K562 (cell line): ENCODE data around the gene CTXN1. TPM values are rescaled to one million over a fixed set of nuclear protein-coding genes. Genes with fewer than 3 reads are reported as not detected.

Experiments used
- CBX2 ChIP-seq: fragments of 200-600 bp; sonication (generic); IDR thresholded peaks from one replicate; pipeline ENCODE4 v1.6.1; 2012; ENCODE audit warnings: mild to moderate bottlenecking, low read length, inconsistent platforms; ENCODE audit not compliant: insufficient read depth, poor library complexity, severe bottlenecking
- EP300 ChIP-seq: IDR thresholded peaks from 2 replicates; pipeline ENCODE4 v1.6.1; 2012; ENCODE audit warnings: low read length, improper control_type of control experiment
- ETV5 ChIP-seq: sonication (generic); formaldehyde crosslinking; IDR thresholded peaks from 2 replicates; pipeline ENCODE4 v1.4.0; 2020; ENCODE audit warnings: low read depth, mild to moderate bottlenecking, missing genetic modification reagents
- EWSR1 ChIP-seq: fragments of 450-650 bp; IDR thresholded peaks from 2 replicates; pipeline ENCODE4 v1.6.1; 2018; ENCODE audit warnings: borderline replicate concordance, mild to moderate bottlenecking, low read depth, moderate library complexity; ENCODE audit not compliant: partially characterized antibody
- FOXM1 ChIP-seq, 2 experiments: fragments of 450-650 bp in 1 of 2; sonication (generic) in 1 of 2; formaldehyde crosslinking in 1 of 2; IDR thresholded peaks; 2 replicates each; pipeline versions ENCODE4 v1.6.1 to v1.9.0; 2017 to 2022; ENCODE audit warnings: low read depth in 2 of 2, mild to moderate bottlenecking in 2 of 2, missing genetic modification reagents in 1 of 2, moderate library complexity in 1 of 2
- FOXP1 ChIP-seq: sonication (generic); formaldehyde crosslinking; IDR thresholded peaks from 2 replicates; pipeline ENCODE4 v1.8.0; 2022; ENCODE audit warnings: mild to moderate bottlenecking, missing genetic modification reagents
- ILK ChIP-seq: fragments of 450-650 bp; IDR thresholded peaks from 2 replicates; pipeline ENCODE4 v1.6.1; 2016; ENCODE audit warnings: missing genetic modification characterization, low read depth, mild to moderate bottlenecking, missing compliant biosample characterization, moderate library complexity, borderline replicate concordance
- KDM2B ChIP-seq: fragments of 250-450 bp; sonication (Bioruptor Pico); IDR thresholded peaks from 2 replicates; pipeline ENCODE4 v1.8.0; 2021; ENCODE audit warnings: mild to moderate bottlenecking, moderate library complexity
- MED1 ChIP-seq: sonication (generic); formaldehyde crosslinking; IDR thresholded peaks from 2 replicates; pipeline ENCODE4 v1.8.1; 2023; ENCODE audit warnings: missing genetic modification reagents, borderline replicate concordance
- MGA ChIP-seq: fragments of 450-650 bp; IDR thresholded peaks from 2 replicates; pipeline ENCODE4 v1.6.1; 2016; ENCODE audit warnings: mild to moderate bottlenecking, moderate library complexity
- TEAD1 ChIP-seq, 2 experiments: fragments of 450-650 bp in 1 of 2; sonication (generic) in 1 of 2; formaldehyde crosslinking; IDR thresholded peaks; 2 replicates each; pipeline versions ENCODE4 v1.4.0 to v1.8.0; 2020 to 2022; ENCODE audit warnings: mild to moderate bottlenecking in 2 of 2, missing genetic modification reagents in 1 of 2
- ZNF263 ChIP-seq: sonication (generic); formaldehyde crosslinking; IDR thresholded peaks from 2 replicates; pipeline ENCODE4 v1.8.0; 2022; ENCODE audit warnings: mild to moderate bottlenecking, missing genetic modification reagents, borderline replicate concordance
- ZNF444 ChIP-seq: fragments of 250-450 bp; sonication (Bioruptor Pico); IDR thresholded peaks from 2 replicates; pipeline ENCODE4 v1.4.0; 2020; ENCODE audit warnings: mild to moderate bottlenecking, moderate library complexity
- polyA plus RNA-seq, 8 experiments: library from polyadenylated mRNA; depleted of rRNA in 4 of 8; stranded (reverse) in 5 of 8; unstranded in 3 of 8; fragments of >200 nt; fragmentation: Nextera tagmentation in 2 of 8; fragmentation: Illumina TruSeq in 1 of 8; extraction: Ambion mirVana in 2 of 8; extraction: Trizol in 1 of 8; gene quantifications; 2 replicates each; pipeline versions ENCODE4 v1.2.1 to v1.2.3, GENCODE V29; 2011 to 2014; ENCODE audit warnings: inconsistent platforms in 1 of 8, missing spikeins in 1 of 8
- total RNA-seq, 7 experiments: library from RNA; depleted of rRNA in 6 of 7; stranded (reverse); fragments of >200 nt in 6 of 7; fragmentation: Illumina TruSeq in 2 of 7; extraction: Trizol in 2 of 7; gene quantifications; 2 replicates each; pipeline versions ENCODE4 v1.2.1 to v1.2.3, GENCODE V29; 2011 to 2021; ENCODE audit warnings: low replicate concordance in 1 of 7
- TF ChIP-seq, protein P1 (sequence below): fragments of 200-800 bp; sonication (Bioruptor generic); IDR thresholded peaks from 2 replicates; pipeline ENCODE4 v1.6.1; 2017; ENCODE audit warnings: missing genetic modification characterization, missing compliant biosample characterization

Gene CTXN1
- total and polyA plus RNA-seq, 9 of the 15 experiments (the other 6 are each of a cell fraction or from before 2014, with no cell fraction given), result 0.15 to 37.4 (median 1.8) TPM; not detected in 2

DNA sequence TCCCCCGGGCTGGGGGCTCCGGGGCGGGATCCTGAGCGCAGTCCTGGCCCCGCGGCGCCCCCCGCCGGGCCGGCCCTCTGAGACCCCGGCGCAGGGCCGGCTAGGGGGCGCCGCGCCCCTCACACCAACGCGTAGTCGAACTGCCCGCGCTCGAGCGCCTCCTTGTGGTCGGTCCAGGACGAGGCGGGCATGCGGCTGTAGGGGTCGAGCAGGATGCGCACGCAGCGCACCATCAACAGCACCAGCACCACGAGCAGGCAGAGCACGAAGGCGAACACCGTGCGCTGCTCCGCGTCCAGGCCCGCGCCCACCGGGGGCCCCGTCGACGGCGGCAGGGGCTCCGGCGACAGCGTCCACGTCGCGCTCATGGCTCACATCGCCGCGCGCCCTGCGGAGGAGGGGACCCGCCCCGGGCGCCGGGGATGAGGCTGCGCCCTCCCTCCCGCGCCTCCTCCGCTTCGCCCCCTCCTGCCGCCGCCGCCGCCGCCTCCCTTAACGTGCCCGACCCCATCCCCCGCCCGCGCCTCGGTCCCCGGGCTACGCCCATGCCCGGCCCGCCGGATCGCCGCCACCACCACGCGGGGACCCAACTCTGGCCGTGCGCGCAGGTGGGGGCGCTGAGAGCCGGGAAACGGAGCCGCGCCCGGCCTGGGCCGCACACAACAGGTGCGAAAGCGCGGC, 624 bp downstream of the CTXN1 start (continued):
- TF ChIP-seq MGA (peak; percentile 93), FOXP1 (CRISPR knock-in tag) (peak; percentile 89), ILK (no peak), ETV5 (0 out of 2 replicates have a peak, but pooled peaks have one; percentile 35), EP300 (no peak), EWSR1 (no peak), ZNF263 (CRISPR knock-in tag) (peak; percentile 47; the same call in 1 of the 2 replicates), TEAD1 (CRISPR knock-in tag; IDR thresholded peaks at IDR 0.05) (peak in 1 of 2 experiments; percentile 83; a peak in 2 of 4 replicates), MED1 (CRISPR knock-in tag) (no peak), FOXM1 (IDR thresholded peaks at IDR 0.05; ENCODE audit: low read depth) (no peak), FOXM1 (CRISPR knock-in tag; IDR thresholded peaks at IDR 0.05; ENCODE audit: low read depth) (peak; percentile 88; the same call in 1 of the 2 replicates), CBX2 (no peak), ZNF444 (CRISPR knock-in tag) (no peak), KDM2B (peak; percentile 34; the same call in 1 of the 2 replicates)
- TF ChIP-seq, protein P1, sequence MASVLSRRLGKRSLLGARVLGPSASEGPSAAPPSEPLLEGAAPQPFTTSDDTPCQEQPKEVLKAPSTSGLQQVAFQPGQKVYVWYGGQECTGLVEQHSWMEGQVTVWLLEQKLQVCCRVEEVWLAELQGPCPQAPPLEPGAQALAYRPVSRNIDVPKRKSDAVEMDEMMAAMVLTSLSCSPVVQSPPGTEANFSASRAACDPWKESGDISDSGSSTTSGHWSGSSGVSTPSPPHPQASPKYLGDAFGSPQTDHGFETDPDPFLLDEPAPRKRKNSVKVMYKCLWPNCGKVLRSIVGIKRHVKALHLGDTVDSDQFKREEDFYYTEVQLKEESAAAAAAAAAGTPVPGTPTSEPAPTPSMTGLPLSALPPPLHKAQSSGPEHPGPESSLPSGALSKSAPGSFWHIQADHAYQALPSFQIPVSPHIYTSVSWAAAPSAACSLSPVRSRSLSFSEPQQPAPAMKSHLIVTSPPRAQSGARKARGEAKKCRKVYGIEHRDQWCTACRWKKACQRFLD (CRISPR knock-in tag), result no peak
